Stomach (tissue), 9 donors: ENCODE data around the gene TP53I3. TPM values are rescaled to one million over a fixed set of nuclear protein-coding genes. Genes with fewer than 3 reads are reported as not detected.
"Not testable (repeated sequence)": the region's sequence is repeated elsewhere in the genome, so short reads cannot be mapped to it uniquely, and the experiment has no call there.

Experiments used
- DNase-seq, 2 donors: peaks; one replicate each; pipeline versions ENCODE4 v3.0.0 to v3.0.0-alpha.2; 2013 to 2019
- H3K27ac ChIP-seq, 5 donors: fragments of 200-600 bp in 4 of 5; sonication (generic) in 4 of 5; one replicate each; pipeline ENCODE4 v1.5.1; 2013 to 2019; ENCODE audit warnings: mild to moderate bottlenecking in 1 of 5, moderate library complexity in 1 of 5
- H3K27me3 ChIP-seq, 3 donors: fragments of 200-600 bp; sonication (generic); one replicate each; pipeline ENCODE4 v1.5.1; 2017 to 2019; ENCODE audit warnings: mixed run types in 1 of 3
- H3K36me3 ChIP-seq, 4 donors: fragments of 200-600 bp; sonication (generic); 1 replicate in 3 of 4; 2 replicates in 1 of 4; pipeline ENCODE4 v1.5.1; 2016 to 2019
- H3K4me1 ChIP-seq, 4 donors: fragments of 200-600 bp; sonication (generic); one replicate each; pipeline ENCODE4 v1.5.1; 2016 to 2019
- H3K4me3 ChIP-seq, 4 donors: fragments of 200-600 bp; sonication (generic) in 3 of 4; one replicate each; pipeline ENCODE4 v1.5.1; 2016 to 2019; ENCODE audit warnings: mild to moderate bottlenecking in 1 of 4
- H3K9me3 ChIP-seq, 4 donors: fragments of 200-600 bp; sonication (generic); one replicate each; pipeline ENCODE4 v1.5.1; 2016 to 2019
- EP300 ChIP-seq: sonication (generic); formaldehyde crosslinking; IDR thresholded peaks from one replicate; pipeline ENCODE4 v1.6.1; 2017; ENCODE audit warnings: antibody characterized with exemption
- POLR2A ChIP-seq, 4 donors: fragments of 450-650 bp; IDR thresholded peaks; one replicate each; pipeline ENCODE4 v1.6.1; 2016; ENCODE audit warnings: antibody characterized with exemption in 4 of 4, control low read depth in 2 of 4, mild to moderate bottlenecking in 1 of 4, moderate library complexity in 1 of 4
- POLR2AphosphoS5 ChIP-seq, 3 donors: sonication (generic); formaldehyde crosslinking; IDR thresholded peaks; one replicate each; pipeline ENCODE4 v1.6.1; 2016; ENCODE audit warnings: antibody characterized with exemption in 3 of 3
- WGBS, 5 donors: extraction: QIAGEN DNeasy Blood & Tissue Kit in 3 of 5; methylation state at CpG; one replicate each; pipeline versions ENCODE4 v1.1.5 to v1.1.7; 2013 to 2018; 5-methylcytosine and 5-hydroxymethylcytosine counted together
- intact Hi-C: fragments of 100-400 bp; cut with DNase I; formaldehyde crosslinking; loops from one replicate; pipeline ENCODE4 v1.15.1; 2023; ENCODE audit warnings: low total_unique reads
- polyA plus RNA-seq, 3 donors: library from polyadenylated mRNA; stranded (reverse); fragments of 200-250 nt; gene quantifications; one replicate each; pipeline ENCODE4 v1.2.3, GENCODE V29; 2013
- total RNA-seq, 5 donors: library from RNA; depleted of rRNA; stranded (reverse); fragments of >200 nt; gene quantifications; one replicate each; pipeline versions ENCODE4 v1.1.0 to v1.2.3, GENCODE V29; 2014 to 2016
- TF ChIP-seq, protein P1 (sequence below), 7 experiments: fragments of 450-650 bp in 4 of 7; fragments of 200-600 bp in 3 of 7; sonication (generic) in 3 of 7; IDR thresholded peaks; one replicate each; pipeline ENCODE4 v1.5.1; 2016 to 2019; ENCODE audit warnings: antibody characterized with exemption in 7 of 7, control low read depth in 2 of 7, mild to moderate bottlenecking in 1 of 7
- donor health status: healthy with polysubstance abuse.
- donor health status: Bipolar disorder and iron deficiency.
- donor health status: healthy.

TP53I3 gene
- total and polyA plus RNA-seq, 8 donors, result 9.3 to 103 (median 42.9) TPM

DNA sequence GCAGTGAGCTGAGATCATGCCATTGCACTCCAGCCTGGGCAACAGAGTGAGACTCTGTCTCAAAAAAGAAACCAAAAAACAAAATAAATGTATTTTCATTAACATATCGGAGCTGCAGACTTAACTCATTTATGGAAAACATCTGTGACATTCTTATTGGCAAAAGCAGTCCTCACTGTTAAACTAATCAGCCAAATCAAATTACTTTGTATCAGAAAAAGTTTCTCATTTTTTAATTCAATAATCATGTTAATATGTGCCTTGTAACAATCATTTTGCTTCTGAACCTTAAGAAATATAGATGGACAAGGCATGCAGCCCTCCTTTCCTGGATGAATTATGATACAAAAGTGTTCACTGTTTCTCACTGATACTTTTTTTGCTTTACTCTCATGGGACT lies 18.0 kb upstream of the TP53I3 start:
- intact Hi-C loops, result no loop called here
- Histone ChIP-seq H3K4me1 (no peaks in the 10 kb centered on the region), H3K36me3 (peaks cover 0 to 18% (median 12%) of the 10 kb centered on the region in 4 donors), H3K27ac (no peak overlapping the region), H3K27me3 (no peaks in the 10 kb centered on the region), H3K4me3 (no peak overlapping the region), H3K9me3 (peaks cover 0 to 7% (median 0%) of the 10 kb centered on the region in 4 donors)
- TF ChIP-seq POLR2AphosphoS5 (IDR thresholded peaks at IDR 0.05) (no peak), POLR2A (IDR thresholded peaks at IDR 0.05) (no peak), EP300 (no peak)
- TF ChIP-seq, protein P1, sequence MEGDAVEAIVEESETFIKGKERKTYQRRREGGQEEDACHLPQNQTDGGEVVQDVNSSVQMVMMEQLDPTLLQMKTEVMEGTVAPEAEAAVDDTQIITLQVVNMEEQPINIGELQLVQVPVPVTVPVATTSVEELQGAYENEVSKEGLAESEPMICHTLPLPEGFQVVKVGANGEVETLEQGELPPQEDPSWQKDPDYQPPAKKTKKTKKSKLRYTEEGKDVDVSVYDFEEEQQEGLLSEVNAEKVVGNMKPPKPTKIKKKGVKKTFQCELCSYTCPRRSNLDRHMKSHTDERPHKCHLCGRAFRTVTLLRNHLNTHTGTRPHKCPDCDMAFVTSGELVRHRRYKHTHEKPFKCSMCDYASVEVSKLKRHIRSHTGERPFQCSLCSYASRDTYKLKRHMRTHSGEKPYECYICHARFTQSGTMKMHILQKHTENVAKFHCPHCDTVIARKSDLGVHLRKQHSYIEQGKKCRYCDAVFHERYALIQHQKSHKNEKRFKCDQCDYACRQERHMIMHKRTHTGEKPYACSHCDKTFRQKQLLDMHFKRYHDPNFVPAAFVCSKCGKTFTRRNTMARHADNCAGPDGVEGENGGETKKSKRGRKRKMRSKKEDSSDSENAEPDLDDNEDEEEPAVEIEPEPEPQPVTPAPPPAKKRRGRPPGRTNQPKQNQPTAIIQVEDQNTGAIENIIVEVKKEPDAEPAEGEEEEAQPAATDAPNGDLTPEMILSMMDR (IDR thresholded peaks at IDR 0.05), result no peak
- DNase-seq, result no peak
- 88 to 98% (median 90%) methylated on average over 1 of the region's 1 CpG for WGBS, 5 donors

DNA sequence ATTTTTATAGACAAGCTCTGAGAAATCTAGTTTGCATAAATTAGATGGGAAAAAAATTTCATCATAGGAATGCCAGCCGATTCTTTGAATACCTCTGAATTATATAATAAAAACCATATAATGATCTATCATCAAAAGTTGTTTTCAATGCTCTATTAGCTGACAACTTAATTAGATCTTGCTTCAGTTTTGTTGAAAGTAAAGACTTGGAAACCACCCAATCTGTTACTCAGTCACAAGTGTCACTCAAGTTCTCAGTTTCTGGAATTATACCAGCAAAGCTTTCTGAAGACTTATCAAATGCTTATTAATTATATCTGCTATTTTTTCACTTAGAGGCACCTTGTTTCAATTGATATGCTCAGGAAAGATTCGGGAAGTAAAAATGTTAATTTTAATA lies 17.4 kb upstream of the TP53I3 start:
- intact Hi-C loops, result no loop called here
- H3K27me3 ChIP-seq, result no peaks in the 10 kb centered on the region

DNA sequence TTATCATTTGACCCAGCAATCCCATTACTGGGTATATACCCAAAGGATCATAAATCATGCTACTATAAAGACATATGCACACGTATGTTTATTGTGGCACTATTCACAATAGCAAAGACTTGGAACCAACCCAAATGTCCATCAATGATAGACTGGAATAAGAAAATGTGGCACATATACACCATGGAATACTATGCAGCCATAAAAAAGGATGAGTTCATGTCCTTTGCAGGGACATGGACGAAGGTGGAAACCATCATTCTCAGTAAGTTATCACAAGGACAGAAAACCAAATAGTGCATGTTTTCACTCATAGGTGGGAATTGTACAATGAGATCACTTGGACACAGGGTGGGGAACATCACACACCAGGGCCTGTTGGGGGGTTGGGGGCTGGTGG lies 16.1 kb upstream of the TP53I3 start:
- intact Hi-C loops, H3K4me1 ChIP-seq, DNase-seq, H3K27ac ChIP-seq, H3K27me3 ChIP-seq, H3K9me3 ChIP-seq, H3K4me3 ChIP-seq: not testable (repeated sequence)
- H3K36me3 ChIP-seq, result peaks cover 5 to 26% (median 20%) of the 10 kb centered on the region in 4 donors
- 89 to 96% (median 92%) methylated on average over 2 of the region's 2 CpGs for WGBS, 5 donors

More for the DNA sequence above, 17.4 kb upstream of the TP53I3 start:
- DNase-seq, result no peak
- H3K27ac ChIP-seq, result no peak overlapping the region
- peaks cover 0 to 18% (median 12%) of the 10 kb centered on the region in 4 donors for H3K36me3 ChIP-seq
- H3K4me1 ChIP-seq, result no peaks in the 10 kb centered on the region
- H3K4me3 ChIP-seq, result no peak overlapping the region
- 60 to 97% (median 69%) methylated on average over 2 of the region's 2 CpGs for WGBS, 5 donors
- H3K9me3 ChIP-seq, result peaks cover 0 to 7% (median 0%) of the 10 kb centered on the region in 4 donors
- TF ChIP-seq POLR2AphosphoS5 (IDR thresholded peaks at IDR 0.05), result no peak

DNA sequence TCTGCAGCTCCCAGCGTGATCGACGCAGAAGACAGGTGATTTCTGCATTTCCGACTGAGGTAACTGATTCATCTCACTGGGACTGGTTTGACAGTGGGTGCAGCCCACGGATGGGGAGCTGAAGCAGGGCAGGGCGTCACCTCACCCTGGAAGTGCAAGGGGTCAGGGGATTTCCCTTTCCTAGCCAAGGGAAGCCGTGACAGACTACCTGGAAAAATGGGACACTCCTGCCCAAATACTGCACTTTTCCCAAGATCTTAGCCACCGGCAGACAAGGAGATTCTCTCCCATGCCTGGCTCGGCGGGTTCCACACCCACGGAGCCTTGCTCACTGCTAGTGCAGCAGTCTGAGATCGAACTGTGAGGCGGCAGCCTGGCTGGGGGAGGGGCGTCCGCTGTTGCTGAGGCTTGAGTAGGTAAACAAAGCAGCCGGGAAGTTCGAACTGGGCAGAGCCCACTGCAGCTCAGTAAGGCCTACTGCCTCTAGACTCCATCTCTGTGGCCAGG lies 10.6 kb upstream of the TP53I3 start:
- DNase-seq, result peak in 1 of 2 donors; percentile 34
- H3K27ac ChIP-seq, H3K4me3 ChIP-seq, H3K4me1 ChIP-seq, H3K27me3 ChIP-seq, intact Hi-C loops, H3K9me3 ChIP-seq: not testable (repeated sequence)
- WGBS, 5 donors, result 58 to 84% (median 63%) methylated on average over 17 of the region's 17 CpGs
- H3K36me3 ChIP-seq, result peaks cover 5 to 32% (median 20%) of the 10 kb centered on the region in 4 donors

DNA sequence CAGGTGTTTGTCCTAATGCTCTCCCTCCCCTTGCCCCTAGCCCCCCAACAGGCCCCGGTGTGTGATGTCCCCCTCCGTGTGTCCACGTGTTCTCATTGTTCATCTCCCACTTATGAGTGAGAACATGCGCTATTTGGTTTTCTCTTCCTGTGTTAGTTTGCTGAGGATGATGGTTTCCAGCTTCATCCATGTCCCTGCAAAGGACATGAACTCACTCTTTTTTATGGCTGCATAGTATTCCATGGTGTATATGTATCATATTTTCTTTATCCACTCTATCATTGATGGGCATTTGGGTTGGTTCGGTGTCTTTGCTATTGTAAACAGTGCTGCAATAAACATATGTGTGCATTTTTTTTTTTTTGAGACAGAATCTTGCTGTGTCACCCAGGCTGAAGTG lies 8.6 kb upstream of the TP53I3 start:
- intact Hi-C loops, H3K27ac ChIP-seq, H3K9me3 ChIP-seq, H3K4me3 ChIP-seq, H3K27me3 ChIP-seq, H3K4me1 ChIP-seq, DNase-seq: not testable (repeated sequence)
- 96 to 99% (median 98%) methylated on average over 5 of the region's 5 CpGs for WGBS, 5 donors
- H3K36me3 ChIP-seq, result peaks cover 5 to 33% (median 24%) of the 10 kb centered on the region in 4 donors

DNA sequence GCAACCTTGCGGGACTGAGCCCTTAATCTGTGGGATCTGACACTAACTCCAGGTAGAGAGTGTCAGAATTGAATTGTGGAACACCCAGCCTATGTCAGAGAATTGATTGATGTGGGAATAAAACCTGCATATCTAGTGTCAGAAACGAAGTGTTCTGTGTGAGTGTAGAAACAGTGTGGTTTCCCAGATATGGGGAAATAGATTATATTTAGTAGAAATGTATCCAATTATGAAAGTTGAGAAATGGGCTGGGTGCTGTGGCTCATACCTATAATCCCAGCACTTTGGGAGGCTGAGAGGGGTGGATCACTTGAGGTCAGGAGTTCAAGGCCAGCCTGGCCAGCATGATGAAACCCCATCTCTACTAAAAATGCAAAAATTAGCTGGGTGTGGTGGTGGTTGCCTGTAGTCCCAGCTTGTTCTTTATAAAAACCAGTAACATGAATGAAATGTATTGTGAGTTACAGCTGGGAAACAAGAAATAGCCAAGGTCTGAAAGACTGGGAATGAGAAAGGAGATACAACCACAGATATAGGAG lies 4.3 kb upstream of the TP53I3 start:
- Histone ChIP-seq H3K4me3 (no peak overlapping the region), H3K4me1 (peaks cover 0 to 13% (median 12%) of the 10 kb centered on the region in 4 donors), H3K36me3 (peaks cover 0 to 22% (median 12%) of the 10 kb centered on the region in 4 donors), H3K27me3 (no peaks in the 10 kb centered on the region), H3K27ac (no peak overlapping the region), H3K9me3 (no peaks in the 10 kb centered on the region)
- no peak for DNase-seq
- TF ChIP-seq, protein P1 (IDR thresholded peaks at IDR 0.05), result no peak
- TF ChIP-seq POLR2AphosphoS5 (IDR thresholded peaks at IDR 0.05) (no peak), POLR2A (IDR thresholded peaks at IDR 0.05) (no peak), EP300 (no peak)
- intact Hi-C loops, result loop anchor here (10.0 kb wide), 1 partner anchor 264 kb away; no protein-coding TSS in a partner anchor
- 61 to 86% (median 69%) methylated on average over 2 of the region's 2 CpGs for WGBS, 5 donors
